Heart left ventricle (tissue), 16 donors: ENCODE measurements around the gene CD36. TPM values are rescaled to one million over a fixed set of nuclear protein-coding genes. Genes with fewer than 3 reads are reported as not detected.

Experiments used
- ATAC-seq, 4 donors: fragments of 200-7000 bp; cut with Tn5 transposase; one replicate each; pipeline ENCODE4 v1.9.1; 2020 to 2022; ENCODE audit warnings: moderate library complexity in 4 of 4, mild to moderate bottlenecking in 3 of 4, moderate number of reproducible peaks in 1 of 4
- DNase-seq, 5 donors: peaks; one replicate each; pipeline ENCODE4 v3.0.0-alpha.2; 2020
- H3K27ac ChIP-seq, 12 donors: fragments of 200-600 bp; sonication (generic) in 4 of 12; one replicate each; pipeline versions ENCODE4 v1.5.0 to v1.8.0; 2016 to 2022; ENCODE audit warnings: mild to moderate bottlenecking in 2 of 12
- H3K27me3 ChIP-seq, 9 donors: fragments of 200-600 bp; sonication (generic) in 2 of 9; one replicate each; pipeline versions ENCODE4 v1.5.1 to v1.8.0; 2016 to 2022; ENCODE audit warnings: mild to moderate bottlenecking in 3 of 9
- H3K36me3 ChIP-seq, 9 donors: fragments of 200-600 bp; sonication (generic) in 2 of 9; one replicate each; pipeline versions ENCODE4 v1.5.0 to v1.8.0; 2018 to 2022; ENCODE audit warnings: mild to moderate bottlenecking in 2 of 9
- H3K4me1 ChIP-seq, 12 donors: fragments of 200-600 bp; sonication (generic) in 4 of 12; one replicate each; pipeline versions ENCODE4 v1.5.0 to v1.8.0; 2016 to 2022; ENCODE audit warnings: mild to moderate bottlenecking in 3 of 12
- H3K4me3 ChIP-seq, 12 donors: fragments of 200-600 bp; sonication (generic) in 4 of 12; one replicate each; pipeline versions ENCODE4 v1.5.0 to v1.8.0; 2017 to 2022; ENCODE audit warnings: mild to moderate bottlenecking in 9 of 12, moderate library complexity in 4 of 12
- H3K9me3 ChIP-seq, 12 donors: fragments of 200-600 bp; sonication (generic) in 4 of 12; one replicate each; pipeline versions ENCODE4 v1.5.0 to v1.8.0; 2016 to 2022; ENCODE audit warnings: mild to moderate bottlenecking in 1 of 12
- CTCF ChIP-seq, 12 donors: fragments of 200-600 bp; sonication (generic) in 4 of 12; IDR thresholded peaks; one replicate each; pipeline versions ENCODE4 v1.5.0 to v1.8.0; 2018 to 2022; ENCODE audit warnings: antibody characterized with exemption in 12 of 12, mild to moderate bottlenecking in 5 of 12
- POLR2A ChIP-seq, 2 donors: fragments of 450-650 bp; IDR thresholded peaks; one replicate each; pipeline ENCODE4 v1.6.1; 2017; ENCODE audit warnings: antibody characterized with exemption in 2 of 2, mild to moderate bottlenecking in 2 of 2, moderate library complexity in 2 of 2
- WGBS, 4 donors: extraction: QIAGEN DNeasy Blood & Tissue Kit in 2 of 4; methylation state at CpG; one replicate each; pipeline versions ENCODE4 v1.1.5 to v1.1.7; 2013 to 2018; 5-methylcytosine and 5-hydroxymethylcytosine counted together
- intact Hi-C, 10 donors: fragments of 100-400 bp; cut with DNase I; formaldehyde crosslinking; loops; one replicate each; pipeline versions ENCODE4 v1.11.1 to v1.14.2; 2022
- polyA plus RNA-seq, 2 donors: library from polyadenylated mRNA; stranded (reverse); fragments of 200-250 nt; gene quantifications; one replicate each; pipeline ENCODE4 v1.2.3, GENCODE V29; 2013
- total RNA-seq, 9 donors: library from RNA; depleted of rRNA in 2 of 9; stranded (reverse); fragments of >200 nt in 2 of 9; fragmentation: NEBNext Ultra II Directional in 3 of 9; extraction: Animal tissue kit (Norgen Biotek cat#: 25700) in 3 of 9; gene quantifications; one replicate each; pipeline versions ENCODE4 v1.1.0 to v1.2.4, GENCODE V29; 2016 to 2023
- donor health status: ischemic (EF 13 %, LVEDD 7.1; RV severe dilation, severe dysfunction).
- donor health status: healthy with polysubstance abuse.
- donor health status: DM: no; HTN: yes; CAD: no.
- donor health status: DM: no; HTN: no; CAD: no.
- donor health status: ischemic (EF 25% LVEDD 6.9; RV normal size, moderate dysfunction).
- donor health status: ischemic (EF 25% LVEDD 5.7; RV mildly dilated, moderate dysfunction).
- donor health status: healthy.
- donor health status: DM: yes; HTN: yes; CAD: no.
- donor health status: ischemic (EF 35%, LVEDD 5.7; RV mildly dilated, moderate dysfunction).
- donor health status: nonischemic (EF 11% LVEDD 7.7; RV severe dilation, severe dysfunction).
- donor health status: DM: yes; HTN: yes; CAD: no.
- donor health status: PGD.
- donor health status: ischemic (EF 29% LVEDD 5.4; RV normal size, mild dysfunction).
- donor health status: nonischemic (EF 23%, LVEDD 6.1; RV moderate dilation, normal function).

The CD36 gene
- total and polyA plus RNA-seq, 11 donors: 289 to 1,960 (median 1,087) TPM

GRCh38 chr7:80725181-80725611 lies 86.8 kb downstream of the CD36 start:
- no peak for DNase-seq
- Histone ChIP-seq H3K27ac (no peak overlapping the region), H3K4me1 (peaks cover 0 to 47% (median 4%) of the 10 kb centered on the region in 12 donors), H3K36me3 (no peaks in the 10 kb centered on the region), H3K27me3 (no peaks in the 10 kb centered on the region), H3K4me3 (no peak overlapping the region), H3K9me3 (no peaks in the 10 kb centered on the region)
- no peak for TF ChIP-seq POLR2A (IDR thresholded peaks at IDR 0.05)
- TF ChIP-seq CTCF (IDR thresholded peaks at IDR 0.05): no peak
- intact Hi-C loops: loop anchor here in 1 of 10 donors (10.0 kb wide), 1 partner anchor 340 kb away; no protein-coding TSS in a partner anchor
- WGBS, 4 donors: 71 to 82% (median 80%) methylated on average over 4 of the region's 4 CpGs
- ATAC-seq: no peak

Other genes starting within 250 kb of the CD36 start
- gene GNAT3, start 126.6 kb upstream of the CD36 start, total RNA-seq: not detected
- gene GNAT3, start 126.6 kb upstream of the CD36 start, polyA plus RNA-seq: not detected